HCT116 (cell line): Measurements from ENCODE around the gene LRRC4C. TPM values are rescaled to one million over a fixed set of nuclear protein-coding genes. Genes with fewer than 3 reads are reported as not detected.

ENCODE experiments used
- ATAC-seq: fragments of 200-7000 bp; cut with Tn5 transposase; 2 replicates; pipeline ENCODE4 v1.9.1; 2020; ENCODE audit warnings: mild to moderate bottlenecking, moderate library complexity
- BruUV-seq: library from RNA; stranded (reverse); fragments of 400-500 nt; replicated peaks from 2 replicates; lab custom pipeline; 2021; lab: Mats Ljungman, UMichigan
- CTCF ChIA-PET: fragments of 300-600 bp; sonication (Branson Sonifier 250); formaldehyde crosslinking; loops from one replicate; lab custom pipeline; 2021; ENCODE audit warnings: antibody characterized with exemption; lab: Charles Lee
- POLR2A ChIA-PET: fragments of 300-600, 350-600 bp; sonication (Branson Sonifier 250); formaldehyde crosslinking; loops from one replicate; lab custom pipeline; 2021; ENCODE audit warnings: antibody characterized with exemption; lab: Charles Lee
- RAD21 ChIA-PET, 2 experiments: fragments of 300-600 bp; sonication (Branson Sonifier 250); formaldehyde crosslinking; loops; one replicate each; lab custom pipeline; 2023; ENCODE audit warnings: low total read pairs in 2 of 2; ENCODE audit not compliant: uncharacterized antibody in 2 of 2, unreplicated experiment in 2 of 2, low non-redundant PET in 1 of 2; lab: Charles Lee
- DNase-seq: peaks from one replicate; pipeline ENCODE4 v3.0.0-alpha.2; 2010; ENCODE audit warnings: low read depth, low spot score
- H2AFZ ChIP-seq: fragments of 200-600 bp; shearing (Covaris generic), sonication (generic); 2 replicates; pipeline ENCODE4 v1.6.1; 2017; ENCODE audit warnings: low read depth, mixed run types, mixed read lengths, antibody characterized with exemption, low read length; ENCODE audit not compliant: poor library complexity, severe bottlenecking
- H3K27ac ChIP-seq: 2 replicates; pipeline ENCODE4 v1.5.1; 2012; ENCODE audit warnings: low read depth, low read length
- H3K27me3 ChIP-seq: fragments of 200-600 bp; sonication (generic); 2 replicates; pipeline ENCODE4 v1.6.1; 2016; ENCODE audit warnings: mixed run types, low read length, mixed read lengths; ENCODE audit not compliant: insufficient read depth
- H3K36me3 ChIP-seq, 2 experiments: fragments of 200-500 bp in 1 of 2; fragments of 200-600 bp in 1 of 2; sonication (Bioruptor generic) in 1 of 2; sonication (generic) in 1 of 2; 2 replicates each; pipeline versions ENCODE4 v1.5.1 to v1.6.1; 2014 to 2016; ENCODE audit warnings: low read length in 2 of 2, inconsistent platforms in 1 of 2, mixed read lengths in 1 of 2, mixed run types in 1 of 2; ENCODE audit not compliant: insufficient read depth in 2 of 2, control insufficient read depth in 1 of 2
- H3K4me1 ChIP-seq, 2 experiments: fragments of 200-600 bp in 1 of 2; sonication (generic) in 1 of 2; 2 replicates each; pipeline versions ENCODE4 v1.5.1 to v1.6.1; 2012 to 2017; ENCODE audit warnings: low read length in 2 of 2, inconsistent platforms in 1 of 2, mild to moderate bottlenecking in 1 of 2, mixed read lengths in 1 of 2, mixed run types in 1 of 2, moderate library complexity in 1 of 2; ENCODE audit not compliant: insufficient read depth in 2 of 2, control insufficient read depth in 1 of 2
- H3K4me2 ChIP-seq: fragments of 200-600 bp; sonication (generic); 2 replicates; pipeline ENCODE4 v1.6.1; 2017; ENCODE audit warnings: mixed run types, low read length, mixed read lengths
- H3K4me3 ChIP-seq, 2 experiments: fragments of 200-600 bp in 1 of 2; sonication (generic) in 1 of 2; replicated peaks in 1 of 2; 2 replicates each; pipeline ENCODE4 v1.5.1; 2011 to 2016; ENCODE audit warnings: low read length in 2 of 2, control low read depth in 1 of 2, low read depth in 1 of 2, mild to moderate bottlenecking in 1 of 2, mixed read lengths in 1 of 2, mixed run types in 1 of 2
- H3K79me2 ChIP-seq: fragments of 200-600 bp; sonication (generic); 2 replicates; pipeline ENCODE4 v1.6.1; 2017; ENCODE audit warnings: mild to moderate bottlenecking, mixed run types, low read length, moderate library complexity, mixed read lengths; ENCODE audit not compliant: insufficient read depth
- H3K9ac ChIP-seq: fragments of 200-600 bp; sonication (generic); 2 replicates; pipeline ENCODE4 v1.6.1; 2016; ENCODE audit warnings: low read length, mixed read lengths
- H3K9me2 ChIP-seq: fragments of 200-600 bp; sonication (generic), shearing (Covaris generic); 2 replicates; pipeline ENCODE4 v1.6.1; 2017; ENCODE audit warnings: mixed run types, mild to moderate bottlenecking, moderate library complexity; ENCODE audit not compliant: insufficient read depth
- H3K9me3 ChIP-seq, 2 experiments: fragments of 200-500 bp in 1 of 2; fragments of 200-600 bp in 1 of 2; sonication (Bioruptor generic) in 1 of 2; sonication (generic) in 1 of 2; 2 replicates each; pipeline ENCODE4 v1.6.1; 2014 to 2017; ENCODE audit warnings: low read length in 2 of 2, mixed read lengths in 2 of 2, inconsistent platforms in 1 of 2, low read depth in 1 of 2, mild to moderate bottlenecking in 1 of 2, mixed run types in 1 of 2, moderate library complexity in 1 of 2; ENCODE audit not compliant: control insufficient read depth in 1 of 2, insufficient read depth in 1 of 2
- H4K20me1 ChIP-seq: fragments of 200-600 bp; sonication (generic), shearing (Covaris generic); 2 replicates; pipeline ENCODE4 v1.6.1; 2017; ENCODE audit warnings: mixed run types, mild to moderate bottlenecking, moderate library complexity; ENCODE audit not compliant: insufficient read depth
- CEBPB ChIP-seq: IDR thresholded peaks from 2 replicates; pipeline ENCODE4 v1.6.1; 2012; ENCODE audit warnings: low read depth
- ELF1 ChIP-seq: IDR thresholded peaks from 2 replicates; pipeline ENCODE4 v1.6.1; 2012; ENCODE audit warnings: low read depth, borderline replicate concordance
- EZH2 ChIP-seq: fragments of 200-600 bp; sonication (generic); IDR thresholded peaks from 2 replicates; pipeline ENCODE4 v1.6.1; 2017; ENCODE audit warnings: antibody characterized with exemption, mixed run types
- EZH2phosphoT487 ChIP-seq: fragments of 200-600 bp; IDR thresholded peaks from 2 replicates; pipeline ENCODE4 v1.6.1; 2018; ENCODE audit warnings: antibody characterized with exemption, borderline replicate concordance
- FOSL1 ChIP-seq: IDR thresholded peaks from 2 replicates; pipeline ENCODE4 v1.6.1; 2012; ENCODE audit warnings: low read depth
- JUND ChIP-seq: IDR thresholded peaks from 2 replicates; pipeline ENCODE4 v1.6.1; 2012
- POLR2A ChIP-seq: IDR thresholded peaks from 2 replicates; pipeline ENCODE4 v1.7.0; 2011; ENCODE audit warnings: borderline replicate concordance; ENCODE audit not compliant: insufficient read depth, insufficient read length; ENCODE audit errors: extremely low read depth
- POLR2AphosphoS5 ChIP-seq: IDR thresholded peaks from 2 replicates; pipeline ENCODE4 v1.6.1; 2011; ENCODE audit warnings: mild to moderate bottlenecking, low read depth, low read length, moderate library complexity
- RAD21 ChIP-seq: IDR thresholded peaks from 2 replicates; pipeline ENCODE4 v1.6.1; 2012; ENCODE audit warnings: low read depth, mild to moderate bottlenecking
- SIN3A ChIP-seq: IDR thresholded peaks from 2 replicates; pipeline ENCODE4 v1.6.1; 2012; ENCODE audit warnings: low read depth
- SP1 ChIP-seq: IDR thresholded peaks from 2 replicates; pipeline ENCODE4 v1.6.1; 2012; ENCODE audit warnings: low read depth
- SRF ChIP-seq: IDR thresholded peaks from 2 replicates; pipeline ENCODE4 v1.6.1; 2012; ENCODE audit warnings: low read depth
- TCF7L2 ChIP-seq: IDR thresholded peaks from 2 replicates; pipeline ENCODE4 v1.7.0; 2011; ENCODE audit warnings: borderline replicate concordance, inconsistent platforms; ENCODE audit not compliant: insufficient read depth, insufficient read length; ENCODE audit errors: extremely low read depth
- YY1 ChIP-seq: IDR thresholded peaks from 2 replicates; pipeline ENCODE4 v1.6.1; 2011; ENCODE audit warnings: low read length, low read depth, moderate library complexity, mild to moderate bottlenecking; ENCODE audit not compliant: insufficient replicate concordance; ENCODE audit errors: extremely low read depth
- ZFX ChIP-seq: fragments of 450-650 bp; IDR thresholded peaks from 2 replicates; pipeline ENCODE4 v1.6.1; 2017
- ZNF274 ChIP-seq: fragments of 200-500 bp; sonication (Bioruptor generic); IDR thresholded peaks from 2 replicates; pipeline ENCODE4 v1.6.1; 2014; ENCODE audit warnings: mild to moderate bottlenecking, low read depth, low read length, inconsistent platforms
- intact Hi-C: fragments of 100-400 bp; cut with micrococcal nuclease; formaldehyde crosslinking; loops from 2 replicates; pipeline ENCODE4 v1.10.0; 2022
- total RNA-seq: library from RNA; stranded (reverse); gene quantifications from one replicate; pipeline ENCODE4 v1.2.1, GENCODE V29; 2021; ENCODE audit not compliant: unreplicated experiment
- TF ChIP-seq, protein P1 (sequence below): IDR thresholded peaks from 2 replicates; pipeline ENCODE4 v1.6.1; 2012
- TF ChIP-seq, protein P2 (sequence below): IDR thresholded peaks from 2 replicates; pipeline ENCODE4 v1.6.1; 2011; ENCODE audit warnings: mild to moderate bottlenecking, low read length, moderate library complexity; ENCODE audit not compliant: insufficient replicate concordance; ENCODE audit errors: extremely low read depth
- TF ChIP-seq, protein P3 (sequence below), 3 experiments: fragments of 200-600 bp in 1 of 3; sonication (generic) in 1 of 3; IDR thresholded peaks in 2 of 3; conservative IDR thresholded peaks in 1 of 3; 2 replicates each; pipeline ENCODE4 v1.5.1; 2012 to 2017; ENCODE audit warnings: low read depth in 2 of 3, low read length in 2 of 3, antibody characterized with exemption in 1 of 3, borderline replicate concordance in 1 of 3, control low read depth in 1 of 3, mild to moderate bottlenecking in 1 of 3, mixed read lengths in 1 of 3, mixed run types in 1 of 3, moderate library complexity in 1 of 3; ENCODE audit not compliant: insufficient read depth in 1 of 3
- TF ChIP-seq, protein P4 (sequence below): IDR thresholded peaks from 2 replicates; pipeline ENCODE4 v1.6.1; 2012

The LRRC4C gene
- total RNA-seq, 1 experiment from 2014 or later: not detected

- ChIA-PET RAD21 (no interaction called here), POLR2A (no interaction called here), CTCF (no interaction called here)
- Histone ChIP-seq H3K36me3 (no peaks in the 10 kb centered on the region), H3K4me2 (no peak overlapping the region), H2AFZ (no peak overlapping the region), H3K9me3 (peaks cover 10 to 22% of the 10 kb centered on the region in 2 experiments; a peak in 2 of 4 replicates), H4K20me1 (no peaks in the 10 kb centered on the region), H3K9ac (no peak overlapping the region), H3K27me3 (no peaks in the 10 kb centered on the region), H3K79me2 (no peaks in the 10 kb centered on the region), H3K4me3 (no peak overlapping the region), H3K9me2 (no peaks in the 10 kb centered on the region), H3K27ac (no peak overlapping the region), H3K4me1 (no peaks in the 10 kb centered on the region)
- DNase-seq (no peak), ATAC-seq (no peak)
- intact Hi-C loops: no loop called here
- no TSS peak for BruUV-seq
- TF ChIP-seq, protein P1, sequence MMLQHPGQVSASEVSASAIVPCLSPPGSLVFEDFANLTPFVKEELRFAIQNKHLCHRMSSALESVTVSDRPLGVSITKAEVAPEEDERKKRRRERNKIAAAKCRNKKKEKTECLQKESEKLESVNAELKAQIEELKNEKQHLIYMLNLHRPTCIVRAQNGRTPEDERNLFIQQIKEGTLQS: no peak
- no peak for TF ChIP-seq POLR2AphosphoS5
- TF ChIP-seq SP1: no peak
- no peak for TF ChIP-seq FOSL1
- TF ChIP-seq EZH2phosphoT487: no peak
- no peak for TF ChIP-seq SRF
- no peak for TF ChIP-seq YY1
- no peak for TF ChIP-seq EZH2
- TF ChIP-seq ELF1: no peak
- TF ChIP-seq ZNF274: no peak
- TF ChIP-seq POLR2A: no peak
- no peak for TF ChIP-seq CEBPB
- TF ChIP-seq, protein P2, sequence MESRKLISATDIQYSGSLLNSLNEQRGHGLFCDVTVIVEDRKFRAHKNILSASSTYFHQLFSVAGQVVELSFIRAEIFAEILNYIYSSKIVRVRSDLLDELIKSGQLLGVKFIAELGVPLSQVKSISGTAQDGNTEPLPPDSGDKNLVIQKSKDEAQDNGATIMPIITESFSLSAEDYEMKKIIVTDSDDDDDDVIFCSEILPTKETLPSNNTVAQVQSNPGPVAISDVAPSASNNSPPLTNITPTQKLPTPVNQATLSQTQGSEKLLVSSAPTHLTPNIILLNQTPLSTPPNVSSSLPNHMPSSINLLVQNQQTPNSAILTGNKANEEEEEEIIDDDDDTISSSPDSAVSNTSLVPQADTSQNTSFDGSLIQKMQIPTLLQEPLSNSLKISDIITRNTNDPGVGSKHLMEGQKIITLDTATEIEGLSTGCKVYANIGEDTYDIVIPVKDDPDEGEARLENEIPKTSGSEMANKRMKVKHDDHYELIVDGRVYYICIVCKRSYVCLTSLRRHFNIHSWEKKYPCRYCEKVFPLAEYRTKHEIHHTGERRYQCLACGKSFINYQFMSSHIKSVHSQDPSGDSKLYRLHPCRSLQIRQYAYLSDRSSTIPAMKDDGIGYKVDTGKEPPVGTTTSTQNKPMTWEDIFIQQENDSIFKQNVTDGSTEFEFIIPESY: no peak
- no peak for TF ChIP-seq TCF7L2
- no peak for TF ChIP-seq ZFX
- TF ChIP-seq, protein P3, sequence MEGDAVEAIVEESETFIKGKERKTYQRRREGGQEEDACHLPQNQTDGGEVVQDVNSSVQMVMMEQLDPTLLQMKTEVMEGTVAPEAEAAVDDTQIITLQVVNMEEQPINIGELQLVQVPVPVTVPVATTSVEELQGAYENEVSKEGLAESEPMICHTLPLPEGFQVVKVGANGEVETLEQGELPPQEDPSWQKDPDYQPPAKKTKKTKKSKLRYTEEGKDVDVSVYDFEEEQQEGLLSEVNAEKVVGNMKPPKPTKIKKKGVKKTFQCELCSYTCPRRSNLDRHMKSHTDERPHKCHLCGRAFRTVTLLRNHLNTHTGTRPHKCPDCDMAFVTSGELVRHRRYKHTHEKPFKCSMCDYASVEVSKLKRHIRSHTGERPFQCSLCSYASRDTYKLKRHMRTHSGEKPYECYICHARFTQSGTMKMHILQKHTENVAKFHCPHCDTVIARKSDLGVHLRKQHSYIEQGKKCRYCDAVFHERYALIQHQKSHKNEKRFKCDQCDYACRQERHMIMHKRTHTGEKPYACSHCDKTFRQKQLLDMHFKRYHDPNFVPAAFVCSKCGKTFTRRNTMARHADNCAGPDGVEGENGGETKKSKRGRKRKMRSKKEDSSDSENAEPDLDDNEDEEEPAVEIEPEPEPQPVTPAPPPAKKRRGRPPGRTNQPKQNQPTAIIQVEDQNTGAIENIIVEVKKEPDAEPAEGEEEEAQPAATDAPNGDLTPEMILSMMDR (IDR thresholded peaks at IDR 0.05 in 2 of 3, conservative IDR thresholded peaks at IDR 0.05 in 1 of 3; ENCODE audit: borderline replicate concordance in 1 of 3, insufficient read depth in 1 of 3, low read depth in 2 of 3, low read length in 2 of 3): no peak
- no peak for TF ChIP-seq SIN3A
- no peak for TF ChIP-seq RAD21
- TF ChIP-seq, protein P4, sequence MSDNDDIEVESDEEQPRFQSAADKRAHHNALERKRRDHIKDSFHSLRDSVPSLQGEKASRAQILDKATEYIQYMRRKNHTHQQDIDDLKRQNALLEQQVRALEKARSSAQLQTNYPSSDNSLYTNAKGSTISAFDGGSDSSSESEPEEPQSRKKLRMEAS: no peak
- no peak for TF ChIP-seq JUND
Measured at GRCh38 chr11:41018224-41018623, 441.2 kb downstream of the LRRC4C start.
